HUES48 (cell line): ENCODE results near the gene C20orf204.
"Not testable (repeated sequence)": the region's sequence is repeated elsewhere in the genome, so short reads cannot be mapped to it uniquely, and the experiment has no call there.

Source experiments
- H3K27ac ChIP-seq: one replicate; pipeline ENCODE4 v1.7.0; 2013; ENCODE audit warnings: low read depth, low read length, inconsistent platforms
- H3K27me3 ChIP-seq: 2 replicates; pipeline ENCODE4 v1.6.1; 2013; ENCODE audit warnings: mild to moderate bottlenecking, low read length; ENCODE audit not compliant: control insufficient read depth, insufficient read depth
- H3K36me3 ChIP-seq: 2 replicates; pipeline ENCODE4 v1.6.1; 2013; ENCODE audit warnings: low read length; ENCODE audit not compliant: control insufficient read depth, insufficient read depth
- H3K4me1 ChIP-seq: 2 replicates; pipeline ENCODE4 v1.6.1; 2013; ENCODE audit warnings: mild to moderate bottlenecking, low read length; ENCODE audit not compliant: control insufficient read depth, insufficient read depth
- H3K4me3 ChIP-seq: 2 replicates; pipeline ENCODE4 v1.5.1; 2013; ENCODE audit warnings: mild to moderate bottlenecking, low read depth, low read length
- H3K9ac ChIP-seq: 2 replicates; pipeline ENCODE4 v1.6.1; 2013; ENCODE audit warnings: mild to moderate bottlenecking, low read depth, low read length, moderate library complexity
- H3K9me3 ChIP-seq: 2 replicates; pipeline ENCODE4 v1.6.1; 2013; ENCODE audit warnings: low read length; ENCODE audit not compliant: control insufficient read depth, insufficient read depth

C20orf204 gene

DNA sequence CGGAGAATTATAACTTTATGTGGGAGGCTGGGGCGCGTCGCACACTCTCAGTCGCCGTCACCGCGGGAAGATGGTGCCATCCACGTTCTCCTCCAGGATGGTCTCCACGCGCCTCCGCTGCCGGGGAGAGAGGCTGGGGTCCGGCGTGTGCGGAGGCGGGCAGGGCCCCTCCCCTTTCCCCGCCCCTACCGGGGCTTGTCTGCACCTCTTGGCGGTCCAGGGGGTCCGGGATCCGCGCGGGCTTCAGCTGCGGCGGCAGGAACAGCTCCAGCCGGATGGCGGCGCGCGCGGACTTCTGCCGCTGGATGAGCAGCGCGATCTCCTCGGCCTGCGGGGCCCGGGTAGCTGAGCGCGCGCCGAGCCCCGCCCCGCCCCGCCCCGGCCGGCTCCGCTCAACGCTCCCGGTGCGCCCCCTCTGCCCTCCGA is 47.4 kb downstream of the C20orf204 start:
- Histone ChIP-seq H3K9ac (no peak overlapping the region), H3K4me1 (peaks cover 24% of the 10 kb centered on the region), H3K27me3 (peaks cover 62% of the 10 kb centered on the region), H3K27ac (no peak overlapping the region), H3K9me3 (no peaks in the 10 kb centered on the region), H3K4me3 (peak overlapping the region; percentile 70), H3K36me3 (no peaks in the 10 kb centered on the region)

DNA sequence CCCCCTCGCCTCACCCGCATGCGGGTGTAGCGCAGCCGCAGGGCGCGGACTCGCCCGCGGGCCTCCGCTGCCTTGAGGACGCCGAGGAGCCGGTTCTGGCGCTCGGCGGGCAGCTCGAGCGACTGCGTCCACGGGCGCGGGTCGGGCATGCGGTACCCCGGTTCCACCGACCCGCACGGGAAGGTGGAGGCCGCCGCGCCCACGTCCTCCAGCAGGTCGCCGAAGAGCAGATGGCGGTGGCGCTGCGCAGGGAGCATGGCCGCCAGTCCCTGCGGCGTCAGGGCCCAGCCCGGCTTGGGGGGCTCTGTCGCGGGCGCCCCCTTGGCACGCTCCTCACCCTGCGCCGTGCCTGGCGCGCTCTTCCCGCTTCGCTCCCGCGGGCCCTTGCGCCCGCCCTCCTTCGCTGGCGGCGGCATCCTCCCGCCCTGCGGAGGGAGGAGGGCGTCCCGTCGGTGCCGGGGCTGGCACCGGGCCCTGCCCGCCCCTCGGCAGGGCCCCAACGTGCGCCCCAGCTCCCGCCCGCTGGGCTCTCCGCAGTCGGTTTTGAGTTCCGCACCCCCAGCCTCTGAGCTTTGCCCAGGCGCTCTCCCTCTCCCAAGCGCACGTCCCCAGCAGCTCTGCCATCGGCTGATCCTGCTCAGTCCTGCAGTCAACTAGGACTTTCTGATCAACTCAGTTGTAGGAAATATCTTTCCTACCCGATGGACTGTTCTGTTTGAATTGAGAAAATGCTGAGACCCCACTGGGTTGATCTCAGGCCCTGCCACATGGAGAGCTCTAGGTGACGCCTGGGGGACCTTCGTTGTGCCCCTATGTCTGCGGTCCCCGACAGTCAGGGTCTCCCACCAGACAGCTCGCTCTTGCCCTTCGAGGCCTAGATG is 48.1 kb downstream of the C20orf204 start, which contains the start of gene LKAAEAR1:
LKAAEAR1 (minus strand) TSS at position 595 of the 881 bp plus-strand sequence; CDS start at position 416, 179 bp downstream.
- no peak within 1 kb of the TSS for H3K27ac ChIP-seq
- H3K27me3 ChIP-seq, result peaks cover 62% of the 10 kb centered on the region

DNA sequence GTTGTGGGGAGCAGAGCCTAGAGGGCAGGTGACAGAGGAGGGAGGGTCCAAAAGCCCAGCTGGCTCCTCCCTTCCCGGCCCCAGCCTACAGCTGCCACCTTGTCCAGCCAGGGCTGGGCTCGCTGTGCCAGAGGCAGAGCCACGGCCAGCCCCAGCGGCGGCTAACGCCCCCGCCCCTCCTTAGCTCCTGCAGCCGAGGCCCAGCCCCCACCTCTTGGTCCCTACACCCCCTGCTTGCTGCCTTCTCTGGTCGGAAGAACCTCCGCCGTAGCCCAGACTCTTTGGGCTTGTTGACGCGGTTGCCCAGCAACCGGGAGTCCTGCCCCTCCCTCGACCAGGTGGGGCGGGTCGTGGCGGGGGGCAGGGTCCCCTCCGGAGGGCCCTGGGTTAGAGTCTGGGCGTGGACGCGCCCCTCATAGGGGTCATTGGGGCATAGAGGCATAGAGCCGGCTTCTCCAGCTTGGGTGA is 48.7 kb downstream of the C20orf204 start:
- H3K9ac ChIP-seq, result no peak overlapping the region
- H3K4me1 ChIP-seq, result peaks cover 21% of the 10 kb centered on the region
- H3K27me3 ChIP-seq, result peaks cover 62% of the 10 kb centered on the region
- H3K27ac ChIP-seq, result no peak overlapping the region
- no peaks in the 10 kb centered on the region for H3K36me3 ChIP-seq
- no peaks in the 10 kb centered on the region for H3K9me3 ChIP-seq
- H3K4me3 ChIP-seq, result peak overlapping the region; percentile 70

More for the DNA sequence above, 48.1 kb downstream of the C20orf204 start, which contains the start of gene LKAAEAR1:
- Histone ChIP-seq H3K36me3 (no peaks in the 10 kb centered on the region), H3K9me3 (no peaks in the 10 kb centered on the region), H3K4me3 (peak within 1 kb of the TSS; percentile 70), H3K9ac (no peak within 1 kb of the TSS), H3K4me1 (peaks cover 21% of the 10 kb centered on the region)

DNA sequence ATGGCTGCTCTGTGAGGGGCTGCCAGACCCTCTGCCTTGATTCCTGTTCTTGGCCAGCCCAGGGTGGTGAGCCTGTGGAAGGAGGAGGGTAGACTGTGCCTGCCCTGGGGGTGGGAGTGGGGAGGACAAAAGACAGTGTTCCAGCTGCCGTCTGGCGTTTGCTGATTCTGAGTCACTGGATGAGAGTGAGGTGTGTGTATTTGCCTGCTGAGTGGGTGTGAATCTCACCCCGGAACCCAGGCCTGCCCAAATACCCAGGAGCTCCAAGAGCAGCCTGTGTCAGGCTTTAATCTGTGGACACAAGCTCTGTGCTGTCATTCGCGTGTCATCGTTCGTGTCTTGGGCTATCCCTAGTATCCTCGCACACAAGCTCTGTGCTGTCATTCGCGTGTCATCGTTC is 50.8 kb downstream of the C20orf204 start:
- Histone ChIP-seq H3K4me1 (peaks cover 18% of the 10 kb centered on the region), H3K27ac (no peak overlapping the region), H3K27me3 (peaks cover 46% of the 10 kb centered on the region), H3K9ac (no peak overlapping the region), H3K9me3 (no peaks in the 10 kb centered on the region), H3K36me3 (no peaks in the 10 kb centered on the region), H3K4me3 (no peak overlapping the region)

DNA sequence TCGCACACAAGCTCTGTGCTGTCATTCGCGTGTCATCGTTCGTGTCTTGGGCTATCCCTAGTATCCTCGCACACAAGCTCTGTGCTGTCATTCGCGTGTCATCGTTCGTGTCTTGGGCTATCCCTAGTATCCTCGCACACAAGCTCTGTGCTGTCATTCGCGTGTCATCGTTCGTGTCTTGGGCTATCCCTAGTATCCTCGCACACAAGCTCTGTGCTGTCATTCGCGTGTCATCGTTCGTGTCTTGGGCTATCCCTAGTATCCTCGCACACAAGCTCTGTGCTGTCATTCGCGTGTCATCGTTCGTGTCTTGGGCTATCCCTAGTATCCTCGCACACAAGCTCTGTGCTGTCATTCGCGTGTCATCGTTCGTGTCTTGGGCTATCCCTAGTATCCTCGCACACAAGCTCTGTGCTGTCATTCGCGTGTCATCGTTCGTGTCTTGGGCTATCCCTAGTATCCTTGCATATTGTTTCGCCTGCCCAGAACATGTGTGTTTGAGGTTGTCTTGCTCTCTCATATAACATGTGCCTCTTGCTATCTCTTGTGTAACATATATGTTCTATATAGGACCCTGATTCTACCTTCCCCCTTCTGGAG is 51.3 kb downstream of the C20orf204 start:
- H3K27ac ChIP-seq, H3K9me3 ChIP-seq, H3K9ac ChIP-seq, H3K36me3 ChIP-seq, H3K4me3 ChIP-seq: not testable (repeated sequence)
- Histone ChIP-seq H3K4me1 (peaks cover 18% of the 10 kb centered on the region), H3K27me3 (peaks cover 42% of the 10 kb centered on the region)

DNA sequence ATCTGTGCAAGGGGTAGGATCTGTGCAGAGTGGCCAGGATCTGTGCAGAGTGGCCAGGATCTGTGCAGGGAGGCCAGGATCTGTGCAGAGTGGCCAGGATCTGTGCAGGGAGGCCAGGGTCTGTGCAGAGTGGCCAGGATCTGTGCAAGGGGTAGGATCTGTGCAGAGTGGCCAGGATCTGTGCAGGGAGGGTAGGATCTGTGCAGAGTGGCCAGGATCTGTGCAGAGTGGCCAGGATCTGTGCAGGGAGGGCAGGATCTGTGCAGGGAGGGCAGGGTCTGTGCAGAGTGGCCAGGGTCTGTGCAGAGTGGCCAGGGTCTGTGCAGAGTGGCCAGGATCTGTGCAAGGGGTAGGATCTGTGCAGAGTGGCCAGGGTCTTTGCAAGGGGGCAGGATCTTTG is 52.6 kb downstream of the C20orf204 start:
- peaks cover 32% of the 10 kb centered on the region for H3K27me3 ChIP-seq

More for the DNA sequence above, 52.6 kb downstream of the C20orf204 start:
- not testable (repeated sequence) for H3K9ac ChIP-seq, H3K36me3 ChIP-seq, H3K4me3 ChIP-seq, H3K27ac ChIP-seq, H3K9me3 ChIP-seq
- H3K4me1 ChIP-seq, result peaks cover 11% of the 10 kb centered on the region; the same call in 1 of the 2 replicates
